Right atrium auricular region (tissue), 2 donors: ENCODE measurements around the gene PLAAT5. TPM values are rescaled to one million over a fixed set of nuclear protein-coding genes. Genes with fewer than 3 reads are reported as not detected.
"Not testable (repeated sequence)": the region's sequence is repeated elsewhere in the genome, so short reads cannot be mapped to it uniquely, and the experiment has no call there.

Experiments
- DNase-seq: peaks from one replicate; pipeline ENCODE4 v3.0.0-alpha.2; 2019; ENCODE audit warnings: low spot score
- H3K27ac ChIP-seq, 2 donors: fragments of 200-600 bp; sonication (generic); 1 replicate in 1 of 2; 2 replicates in 1 of 2; pipeline ENCODE4 v1.5.1; 2016 to 2019
- H3K27me3 ChIP-seq, 2 donors: fragments of 200-600 bp; sonication (generic); one replicate each; pipeline versions ENCODE4 v1.5.1 to v1.6.0; 2017 to 2019
- H3K36me3 ChIP-seq: fragments of 200-600 bp; sonication (generic); one replicate; pipeline ENCODE4 v1.5.1; 2016
- H3K4me1 ChIP-seq, 2 donors: fragments of 200-600 bp; sonication (generic); one replicate each; pipeline versions ENCODE4 v1.5.1 to v1.6.0; 2017 to 2019
- H3K4me3 ChIP-seq, 2 donors: fragments of 200-600 bp; sonication (generic); 1 replicate in 1 of 2; 2 replicates in 1 of 2; pipeline ENCODE4 v1.5.1; 2017 to 2019; ENCODE audit warnings: mild to moderate bottlenecking in 1 of 2, moderate library complexity in 1 of 2
- H3K9me3 ChIP-seq, 2 donors: fragments of 200-600 bp; sonication (generic); one replicate each; pipeline ENCODE4 v1.5.1; 2019
- CTCF ChIP-seq, 2 donors: fragments of 200-600 bp; sonication (generic); IDR thresholded peaks; one replicate each; pipeline ENCODE4 v1.5.1; 2019; ENCODE audit warnings: antibody characterized with exemption in 2 of 2
- total RNA-seq, 2 donors: library from RNA; depleted of rRNA; stranded (reverse); fragments of >200 nt; gene quantifications; one replicate each; pipeline ENCODE4 v1.1.0, GENCODE V29; 2016

The PLAAT5 gene
- total RNA-seq, 2 donors from 2014 or later, result 4.0 to 5.3 TPM

GRCh38 chr11:63443714-63444113 lies 47.3 kb downstream of the PLAAT5 start:
- TF ChIP-seq CTCF (IDR thresholded peaks at IDR 0.05), result no peak
- Histone ChIP-seq H3K36me3 (no peaks in the 10 kb centered on the region), H3K9me3 (no peaks in the 10 kb centered on the region), H3K27me3 (no peaks in the 10 kb centered on the region), H3K27ac (no peak overlapping the region), H3K4me1 (no peaks in the 10 kb centered on the region), H3K4me3 (no peak overlapping the region)
- DNase-seq, result no peak

GRCh38 chr11:63435831-63436230 lies 55.1 kb downstream of the PLAAT5 start:
- H3K4me1 ChIP-seq, H3K27ac ChIP-seq, H3K4me3 ChIP-seq, DNase-seq, H3K36me3 ChIP-seq, H3K9me3 ChIP-seq, H3K27me3 ChIP-seq: not testable (repeated sequence)

GRCh38 chr11:63435351-63435750 lies 55.6 kb downstream of the PLAAT5 start:
- H3K4me1 ChIP-seq, H3K4me3 ChIP-seq, H3K9me3 ChIP-seq, H3K27me3 ChIP-seq, H3K36me3 ChIP-seq, H3K27ac ChIP-seq, DNase-seq: not testable (repeated sequence)

GRCh38 chr11:63430731-63431130 lies 60.2 kb downstream of the PLAAT5 start:
- not testable (repeated sequence) for DNase-seq, H3K9me3 ChIP-seq, H3K4me3 ChIP-seq, H3K27ac ChIP-seq, H3K4me1 ChIP-seq, H3K36me3 ChIP-seq, H3K27me3 ChIP-seq

GRCh38 chr11:63427971-63428508 lies 62.9 kb downstream of the PLAAT5 start:
- no peak for TF ChIP-seq CTCF (IDR thresholded peaks at IDR 0.05)
- no peaks in the 10 kb centered on the region for H3K27me3 ChIP-seq
- no peak for DNase-seq
- H3K4me1 ChIP-seq, result no peaks in the 10 kb centered on the region
- no peak overlapping the region for H3K27ac ChIP-seq
- H3K4me3 ChIP-seq, result no peak overlapping the region
- no peaks in the 10 kb centered on the region for H3K36me3 ChIP-seq
- no peaks in the 10 kb centered on the region for H3K9me3 ChIP-seq

GRCh38 chr11:63417174-63417852 lies 73.7 kb downstream of the PLAAT5 start:
- DNase-seq, result no peak
- Histone ChIP-seq H3K27ac (no peak overlapping the region), H3K4me3 (no peak overlapping the region), H3K27me3 (no peaks in the 10 kb centered on the region), H3K36me3 (no peaks in the 10 kb centered on the region), H3K4me1 (no peaks in the 10 kb centered on the region), H3K9me3 (no peaks in the 10 kb centered on the region)
- no peak for TF ChIP-seq CTCF (IDR thresholded peaks at IDR 0.05)

Other genes with a start within 250 kb of the PLAAT5 start
- not detected for gene SLC22A25, start 247.6 kb downstream of the PLAAT5 start, total RNA-seq
- not detected for gene SLC22A9, start 121.4 kb downstream of the PLAAT5 start, total RNA-seq
- 1 to 10 TPM in 1 of 2 donors, not detected in 1; 2.9 TPM for gene LGALS12, start 14.9 kb upstream of the PLAAT5 start, total RNA-seq
- gene PLAAT4, start 45.6 kb upstream of the PLAAT5 start, total RNA-seq, result 10 to 100 TPM; 11.3 to 18.2 TPM
- not detected for gene PLAAT2, start 72.2 kb upstream of the PLAAT5 start, total RNA-seq
- gene PLAAT3, start 123.3 kb upstream of the PLAAT5 start, total RNA-seq, result 100 to 1,000 TPM; 111 TPM
- 10 to 100 TPM; 17.9 to 33.5 TPM for gene ATL3, start 180.2 kb upstream of the PLAAT5 start, total RNA-seq
- gene RTN3, start 190.3 kb upstream of the PLAAT5 start, total RNA-seq, result 10 to 100 TPM; 64.4 to 96.3 TPM